ENCODE data around the gene PARD3B.

- no peak for TF ChIP-seq CTCF (conservative IDR thresholded peaks at IDR 0.05 in 1 of 2, IDR thresholded peaks at IDR 0.05 in 1 of 2; ENCODE audit: low read depth in 1 of 2, low read length in 2 of 2)
- TF ChIP-seq EZH2 (IDR thresholded peaks at IDR 0.05; ENCODE audit: low read length, missing control alignments), result no peak
Observed at GRCh38 chr2:204533629-204534370, 11.5 kb upstream of the PARD3B start.

All from fibroblast of lung (primary cell).